ENCODE measurements around the gene FAM20C. TPM values are rescaled to one million over a fixed set of nuclear protein-coding genes. Genes with fewer than 3 reads are reported as not detected.

The FAM20C gene
- total RNA-seq, 1 donor from 2014 or later: 1.0 TPM

- no peak for DNase-seq
- no peak overlapping the region for H3K27ac Mint-ChIP-seq
- no peaks in the 10 kb centered on the region for H3K9me3 Mint-ChIP-seq
- H3K36me3 Mint-ChIP-seq (ENCODE audit: low read depth): peaks cover 2% of the 10 kb centered on the region
- no peak overlapping the region for H3K4me3 Mint-ChIP-seq
- peaks cover 9% of the 10 kb centered on the region for H3K4me1 Mint-ChIP-seq
- intact Hi-C loops (cut with micrococcal nuclease): no loop called here
- H3K27me3 Mint-ChIP-seq: peaks cover 2% of the 10 kb centered on the region
These were observed 38.1 kb upstream of the FAM20C start for GRCh38 chr7:154096-154799.

DNA sequence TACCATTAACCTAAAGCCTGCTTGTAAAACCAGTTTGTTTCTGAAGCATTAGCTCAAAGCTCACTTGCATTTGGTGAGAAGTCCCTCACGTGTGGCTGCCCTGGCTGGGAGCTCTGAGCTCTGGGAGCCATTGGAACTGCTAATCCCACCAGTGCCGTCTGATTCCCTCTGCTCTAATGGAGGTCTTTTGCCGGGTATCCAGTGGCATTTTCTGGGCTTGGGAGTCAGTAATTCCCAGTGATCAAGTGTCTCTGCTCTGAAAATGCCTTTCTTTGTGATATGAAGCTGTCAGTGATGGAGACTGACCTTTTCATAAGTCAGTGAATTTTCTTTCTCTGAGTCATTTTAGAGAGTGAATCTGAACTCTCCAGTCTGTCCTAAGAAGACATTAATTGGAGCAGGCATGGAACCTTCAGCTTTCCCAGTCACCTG is 36.9 kb upstream of the FAM20C start:
- DNase-seq: no peak
- Mint-ChIP-seq H3K27me3 (no peaks in the 10 kb centered on the region), H3K4me1 (peaks cover 3% of the 10 kb centered on the region), H3K36me3 (ENCODE audit: low read depth) (no peaks in the 10 kb centered on the region), H3K4me3 (no peak overlapping the region), H3K9me3 (no peaks in the 10 kb centered on the region), H3K27ac (no peak overlapping the region)
- intact Hi-C loops (cut with micrococcal nuclease): no loop called here

GRCh38 chr7:156111-157007 is 36.0 kb upstream of the FAM20C start:
- no peaks in the 10 kb centered on the region for H3K27me3 Mint-ChIP-seq
- no peaks in the 10 kb centered on the region for H3K36me3 Mint-ChIP-seq (ENCODE audit: low read depth)
- H3K9me3 Mint-ChIP-seq: no peaks in the 10 kb centered on the region
- no peaks in the 10 kb centered on the region for H3K4me1 Mint-ChIP-seq
- H3K4me3 Mint-ChIP-seq: no peak overlapping the region
- no peak for DNase-seq
- intact Hi-C loops (cut with micrococcal nuclease): no loop called here
- H3K27ac Mint-ChIP-seq: no peak overlapping the region

GRCh38 chr7:157008-157310 is 35.4 kb upstream of the FAM20C start:
- no peaks in the 10 kb centered on the region for H3K4me1 Mint-ChIP-seq
- DNase-seq: no peak
- intact Hi-C loops (cut with micrococcal nuclease): no loop called here
- no peaks in the 10 kb centered on the region for H3K9me3 Mint-ChIP-seq
- H3K27me3 Mint-ChIP-seq: no peaks in the 10 kb centered on the region
- no peak overlapping the region for H3K27ac Mint-ChIP-seq
- H3K4me3 Mint-ChIP-seq: no peak overlapping the region
- H3K36me3 Mint-ChIP-seq (ENCODE audit: low read depth): no peaks in the 10 kb centered on the region

GRCh38 chr7:157771-158625 is 34.4 kb upstream of the FAM20C start:
- no peaks in the 10 kb centered on the region for H3K36me3 Mint-ChIP-seq (ENCODE audit: low read depth)
- no peaks in the 10 kb centered on the region for H3K4me1 Mint-ChIP-seq
- intact Hi-C loops (cut with micrococcal nuclease): no loop called here
- no peaks in the 10 kb centered on the region for H3K9me3 Mint-ChIP-seq
- no peak overlapping the region for H3K4me3 Mint-ChIP-seq
- H3K27ac Mint-ChIP-seq: no peak overlapping the region
- H3K27me3 Mint-ChIP-seq: no peaks in the 10 kb centered on the region
- no peak for DNase-seq

GRCh38 chr7:158771-159170 is 33.6 kb upstream of the FAM20C start:
- Mint-ChIP-seq H3K9me3 (no peaks in the 10 kb centered on the region), H3K36me3 (ENCODE audit: low read depth) (no peaks in the 10 kb centered on the region), H3K27me3 (no peaks in the 10 kb centered on the region), H3K27ac (no peak overlapping the region), H3K4me3 (no peak overlapping the region), H3K4me1 (no peaks in the 10 kb centered on the region)
- intact Hi-C loops (cut with micrococcal nuclease): no loop called here
- no peak for DNase-seq

DNA sequence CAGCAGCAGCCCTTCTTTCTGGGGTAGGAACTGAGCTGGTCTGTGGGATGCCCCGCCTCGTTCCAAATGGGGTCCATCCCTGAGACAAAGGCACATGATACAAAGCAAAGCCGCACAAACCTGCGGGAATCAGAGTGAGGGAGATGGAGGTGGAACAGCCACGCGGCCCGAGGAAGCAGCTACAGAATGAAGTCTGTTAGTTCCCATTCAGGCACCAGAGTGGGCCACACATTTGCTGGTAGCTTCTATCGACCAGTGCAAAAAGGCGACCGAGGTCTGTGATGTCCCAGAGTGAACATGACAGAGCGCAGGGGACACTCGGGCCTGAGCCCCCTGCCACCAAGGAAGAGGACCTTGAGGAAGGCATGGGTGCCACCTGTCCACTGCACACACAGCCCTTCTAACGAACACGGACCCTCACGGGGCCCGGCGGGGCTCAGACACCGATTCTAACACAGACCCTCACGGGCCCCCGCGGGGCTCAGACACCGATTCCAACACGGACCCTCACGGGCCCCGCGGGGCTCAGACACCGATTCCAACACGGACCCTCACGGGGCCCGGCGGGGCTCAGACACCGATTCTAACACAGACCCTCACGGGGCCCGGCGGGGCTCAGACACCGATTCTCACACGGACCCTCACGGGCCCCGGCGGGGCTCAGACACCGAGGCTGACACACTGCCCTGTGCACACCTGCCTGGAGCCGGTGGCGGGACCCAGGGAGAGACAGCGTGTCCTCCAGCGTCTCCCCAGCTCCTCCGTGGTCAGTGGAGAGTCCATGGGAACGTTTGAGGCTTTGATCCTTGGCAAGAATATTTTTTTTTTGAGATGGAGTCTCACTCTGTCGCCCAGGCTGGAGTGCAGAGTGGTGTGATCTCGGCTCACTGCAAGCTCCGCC is 32.8 kb upstream of the FAM20C start:
- Mint-ChIP-seq H3K36me3 (ENCODE audit: low read depth) (no peaks in the 10 kb centered on the region), H3K27me3 (no peaks in the 10 kb centered on the region), H3K27ac (no peak overlapping the region), H3K4me3 (no peak overlapping the region), H3K4me1 (no peaks in the 10 kb centered on the region), H3K9me3 (no peaks in the 10 kb centered on the region)
- DNase-seq: no peak
- intact Hi-C loops (cut with micrococcal nuclease): no loop called here

- Mint-ChIP-seq H3K36me3 (ENCODE audit: low read depth) (no peaks in the 10 kb centered on the region), H3K4me1 (no peaks in the 10 kb centered on the region), H3K27me3 (no peaks in the 10 kb centered on the region), H3K9me3 (no peaks in the 10 kb centered on the region), H3K4me3 (no peak overlapping the region), H3K27ac (no peak overlapping the region)
- intact Hi-C loops (cut with micrococcal nuclease): no loop called here
- DNase-seq: no peak
These were observed 31.2 kb upstream of the FAM20C start for GRCh38 chr7:160958-161725.

GRCh38 chr7:162632-163297 is 29.6 kb upstream of the FAM20C start:
- no peaks in the 10 kb centered on the region for H3K9me3 Mint-ChIP-seq
- no peak overlapping the region for H3K27ac Mint-ChIP-seq
- DNase-seq: no peak
- H3K4me1 Mint-ChIP-seq: peaks cover 2% of the 10 kb centered on the region
- intact Hi-C loops (cut with micrococcal nuclease): no loop called here
- H3K4me3 Mint-ChIP-seq: no peak overlapping the region
- H3K27me3 Mint-ChIP-seq: peaks cover 2% of the 10 kb centered on the region
- no peaks in the 10 kb centered on the region for H3K36me3 Mint-ChIP-seq (ENCODE audit: low read depth)

DNA sequence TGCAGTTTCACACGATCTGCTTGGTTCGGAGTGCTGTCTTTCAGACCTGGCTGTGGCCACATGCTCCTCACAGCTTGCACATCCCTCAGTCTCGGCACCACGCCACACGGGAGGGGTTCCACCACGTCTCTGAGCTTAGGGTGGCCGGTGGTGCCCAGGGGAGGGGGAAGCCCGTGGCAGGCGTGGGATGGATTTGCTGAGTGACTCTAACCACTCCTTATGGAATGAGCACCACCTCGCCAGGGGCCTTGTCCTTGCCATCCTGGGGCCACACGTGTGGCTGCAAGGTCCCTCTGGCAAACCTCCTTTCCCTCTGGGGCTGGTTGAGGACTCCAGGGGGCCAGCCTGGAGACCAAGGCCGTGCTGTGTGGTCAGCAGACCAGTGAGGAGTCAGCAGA is 29.1 kb upstream of the FAM20C start:
- Mint-ChIP-seq H3K9me3 (no peaks in the 10 kb centered on the region), H3K27me3 (peaks cover 2% of the 10 kb centered on the region), H3K4me3 (no peak overlapping the region), H3K4me1 (peaks cover 2% of the 10 kb centered on the region), H3K27ac (no peak overlapping the region), H3K36me3 (ENCODE audit: low read depth) (no peaks in the 10 kb centered on the region)
- intact Hi-C loops (cut with micrococcal nuclease): no loop called here
- DNase-seq: no peak

GRCh38 chr7:163971-164881 is 28.1 kb upstream of the FAM20C start:
- no peak for DNase-seq
- peaks cover 2% of the 10 kb centered on the region for H3K4me1 Mint-ChIP-seq
- no peak overlapping the region for H3K4me3 Mint-ChIP-seq
- H3K36me3 Mint-ChIP-seq (ENCODE audit: low read depth): no peaks in the 10 kb centered on the region
- no peaks in the 10 kb centered on the region for H3K9me3 Mint-ChIP-seq
- H3K27ac Mint-ChIP-seq: no peak overlapping the region
- intact Hi-C loops (cut with micrococcal nuclease): no loop called here
- H3K27me3 Mint-ChIP-seq: peaks cover 2% of the 10 kb centered on the region
